Thyroid gland (tissue), 4 donors: Measurements from ENCODE around the gene IFI27. TPM values are rescaled to one million over a fixed set of nuclear protein-coding genes. Genes with fewer than 3 reads are reported as not detected.

Experiments used
- DNase-seq, 2 donors: peaks; one replicate each; pipeline ENCODE4 v3.0.0-alpha.2; 2019
- H3K27ac ChIP-seq, 3 donors: fragments of 200-600 bp; sonication (generic); 1 replicate in 2 of 3; 2 replicates in 1 of 3; pipeline ENCODE4 v1.5.1; 2016 to 2019; ENCODE audit warnings: mild to moderate bottlenecking in 1 of 3, moderate library complexity in 1 of 3
- H3K27me3 ChIP-seq: fragments of 200-600 bp; sonication (generic); one replicate; pipeline ENCODE4 v1.5.1; 2019
- H3K36me3 ChIP-seq, 2 donors: fragments of 200-600 bp; sonication (generic); one replicate each; pipeline ENCODE4 v1.5.1; 2016 to 2019
- H3K4me1 ChIP-seq, 2 donors: fragments of 200-600 bp; sonication (generic); one replicate each; pipeline ENCODE4 v1.5.1; 2017 to 2019
- H3K4me3 ChIP-seq, 3 donors: fragments of 200-600 bp; sonication (generic); replicated peaks in 1 of 3; 1 replicate in 2 of 3; 2 replicates in 1 of 3; pipeline ENCODE4 v1.5.1; 2016; ENCODE audit warnings: mild to moderate bottlenecking in 1 of 3
- H3K9me3 ChIP-seq: fragments of 200-600 bp; sonication (generic); one replicate; pipeline ENCODE4 v1.5.1; 2017
- CTCF ChIP-seq, 6 experiments: fragments of 200-600 bp in 3 of 6; fragments of 450-650 bp in 3 of 6; sonication (generic) in 3 of 6; IDR thresholded peaks; one replicate each; pipeline ENCODE4 v1.5.1; 2016 to 2019; ENCODE audit warnings: antibody characterized with exemption in 6 of 6, mild to moderate bottlenecking in 2 of 6, inconsistent platforms in 1 of 6, moderate library complexity in 1 of 6
- POLR2A ChIP-seq, 2 donors: fragments of 450-650 bp; IDR thresholded peaks; one replicate each; pipeline ENCODE4 v1.6.1; 2017; ENCODE audit warnings: antibody characterized with exemption in 2 of 2, mild to moderate bottlenecking in 2 of 2, moderate library complexity in 1 of 2
- WGBS, 2 donors: methylation state at CpG; one replicate each; pipeline ENCODE4 v1.1.5; 2017; 5-methylcytosine and 5-hydroxymethylcytosine counted together
- intact Hi-C: fragments of 100-400 bp; cut with DNase I; formaldehyde crosslinking; loops from one replicate; pipeline ENCODE4 v1.15.1; 2023
- total RNA-seq, 4 donors: library from RNA; depleted of rRNA; stranded (reverse); fragments of >200 nt; gene quantifications; one replicate each; pipeline ENCODE4 v1.2.3, GENCODE V29; 2016

Gene IFI27
- total RNA-seq, 4 donors from 2014 or later: 40.8 to 111 (median 81.3) TPM

- H3K4me1 ChIP-seq: peaks cover 31 to 34% of the 10 kb centered on the region in 2 donors
- H3K4me3 ChIP-seq: no peak overlapping the region
- H3K27me3 ChIP-seq: no peaks in the 10 kb centered on the region
- H3K9me3 ChIP-seq: no peaks in the 10 kb centered on the region
- no peak overlapping the region for H3K27ac ChIP-seq
- WGBS, 2 donors: 96% methylated on average over 2 of the region's 2 CpGs
- intact Hi-C loops: no loop called here
- TF ChIP-seq CTCF (IDR thresholded peaks at IDR 0.05) (no peak), POLR2A (IDR thresholded peaks at IDR 0.05) (no peak)
- H3K36me3 ChIP-seq: no peaks in the 10 kb centered on the region
- DNase-seq: no peak
These were observed 35.5 kb upstream of the IFI27 start for GRCh38 chr14:94075008-94075407.

GRCh38 chr14:94077111-94077821, 33.3 kb upstream of the IFI27 start:
- intact Hi-C loops: no loop called here
- no peak overlapping the region for H3K4me3 ChIP-seq
- H3K27me3 ChIP-seq: no peaks in the 10 kb centered on the region
- TF ChIP-seq POLR2A (IDR thresholded peaks at IDR 0.05): no peak
- no peak for TF ChIP-seq CTCF (IDR thresholded peaks at IDR 0.05)
- WGBS, 2 donors: 68 to 78% methylated on average over 7 of the region's 7 CpGs
- no peaks in the 10 kb centered on the region for H3K36me3 ChIP-seq
- DNase-seq: no peak
- no peak overlapping the region for H3K27ac ChIP-seq
- H3K9me3 ChIP-seq: no peaks in the 10 kb centered on the region
- peaks cover 31 to 38% of the 10 kb centered on the region in 2 donors for H3K4me1 ChIP-seq

GRCh38 chr14:94077823-94078222, 32.7 kb upstream of the IFI27 start:
- DNase-seq: no peak
- H3K9me3 ChIP-seq: no peaks in the 10 kb centered on the region
- H3K36me3 ChIP-seq: no peaks in the 10 kb centered on the region
- TF ChIP-seq POLR2A (IDR thresholded peaks at IDR 0.05) (no peak), CTCF (IDR thresholded peaks at IDR 0.05) (no peak)
- peaks cover 31 to 38% of the 10 kb centered on the region in 2 donors for H3K4me1 ChIP-seq
- H3K27me3 ChIP-seq: no peaks in the 10 kb centered on the region
- peak overlapping the region in 1 of 3 donors; percentile 2 for H3K4me3 ChIP-seq
- WGBS, 2 donors: 87 to 89% methylated on average over 5 of the region's 5 CpGs
- intact Hi-C loops: no loop called here
- no peak overlapping the region for H3K27ac ChIP-seq

- DNase-seq: no peak
- Histone ChIP-seq H3K4me1 (peaks cover 31 to 38% of the 10 kb centered on the region in 2 donors), H3K27me3 (no peaks in the 10 kb centered on the region), H3K27ac (peak overlapping the region; percentile 87 to 95 (median 94)), H3K36me3 (no peaks in the 10 kb centered on the region), H3K4me3 (peak overlapping the region; percentile 60 to 96 (median 80)), H3K9me3 (no peaks in the 10 kb centered on the region)
- 2 to 4% methylated on average over 15 of the region's 15 CpGs for WGBS, 2 donors
- TF ChIP-seq POLR2A (IDR thresholded peaks at IDR 0.05) (no peak), CTCF (IDR thresholded peaks at IDR 0.05) (no peak)
- intact Hi-C loops: no loop called here
These were observed 30.5 kb upstream of the IFI27 start for GRCh38 chr14:94079891-94080620.
